ENCODE measurements around the gene BARX2.

DNA sequence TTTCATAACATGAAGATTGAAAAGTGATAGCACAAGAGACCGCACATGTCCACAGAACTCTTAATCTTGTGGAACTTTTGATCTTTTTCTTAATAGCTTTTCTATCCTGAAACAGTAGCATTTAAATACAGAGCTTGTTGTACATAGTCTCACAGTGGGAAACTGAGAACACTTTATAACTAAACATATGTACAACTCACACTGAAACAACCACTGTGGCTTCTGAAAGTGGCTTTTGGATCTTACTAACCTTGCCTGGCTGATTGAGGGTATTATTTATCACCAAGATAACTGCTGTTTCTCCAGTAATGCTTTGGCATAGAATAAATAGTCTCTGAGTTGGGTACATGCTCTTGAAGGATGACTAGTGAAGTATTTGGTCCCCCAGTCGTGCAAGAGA, 10.2 kb downstream of the BARX2 start:
- TF ChIP-seq, protein P1, sequence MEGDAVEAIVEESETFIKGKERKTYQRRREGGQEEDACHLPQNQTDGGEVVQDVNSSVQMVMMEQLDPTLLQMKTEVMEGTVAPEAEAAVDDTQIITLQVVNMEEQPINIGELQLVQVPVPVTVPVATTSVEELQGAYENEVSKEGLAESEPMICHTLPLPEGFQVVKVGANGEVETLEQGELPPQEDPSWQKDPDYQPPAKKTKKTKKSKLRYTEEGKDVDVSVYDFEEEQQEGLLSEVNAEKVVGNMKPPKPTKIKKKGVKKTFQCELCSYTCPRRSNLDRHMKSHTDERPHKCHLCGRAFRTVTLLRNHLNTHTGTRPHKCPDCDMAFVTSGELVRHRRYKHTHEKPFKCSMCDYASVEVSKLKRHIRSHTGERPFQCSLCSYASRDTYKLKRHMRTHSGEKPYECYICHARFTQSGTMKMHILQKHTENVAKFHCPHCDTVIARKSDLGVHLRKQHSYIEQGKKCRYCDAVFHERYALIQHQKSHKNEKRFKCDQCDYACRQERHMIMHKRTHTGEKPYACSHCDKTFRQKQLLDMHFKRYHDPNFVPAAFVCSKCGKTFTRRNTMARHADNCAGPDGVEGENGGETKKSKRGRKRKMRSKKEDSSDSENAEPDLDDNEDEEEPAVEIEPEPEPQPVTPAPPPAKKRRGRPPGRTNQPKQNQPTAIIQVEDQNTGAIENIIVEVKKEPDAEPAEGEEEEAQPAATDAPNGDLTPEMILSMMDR (IDR thresholded peaks at IDR 0.05): no peak
- no peak for TF ChIP-seq POLR2A (IDR thresholded peaks at IDR 0.05)

Measured in heart left ventricle (tissue), 13 donors.